CD14-positive monocyte (primary cell): ENCODE data around the gene ATP2C1. TPM values are rescaled to one million over a fixed set of nuclear protein-coding genes. Genes with fewer than 3 reads are reported as not detected.

Source experiments
- DNase-seq, 3 donors: peaks; one replicate each; pipeline ENCODE4 v3.0.0-alpha.2; 2011 to 2022
- H2AFZ ChIP-seq: 2 replicates; pipeline ENCODE4 v1.6.0; 2012; ENCODE audit warnings: mild to moderate bottlenecking, low read depth, low read length, inconsistent platforms; ENCODE audit not compliant: insufficient read depth, poor library complexity, severe bottlenecking
- H3K27ac ChIP-seq, 2 donors: 1 replicate in 1 of 2; 2 replicates in 1 of 2; pipeline ENCODE4 v1.5.1; 2012 to 2013; ENCODE audit warnings: low read length in 2 of 2, control low read depth in 1 of 2, inconsistent platforms in 1 of 2, low read depth in 1 of 2, mild to moderate bottlenecking in 1 of 2
- H3K27me3 ChIP-seq, 2 donors: one replicate each; pipeline versions ENCODE4 v1.6.0 to v1.6.1; 2011 to 2013; ENCODE audit warnings: low read length in 2 of 2; ENCODE audit not compliant: control insufficient read depth in 2 of 2, insufficient read depth in 2 of 2
- H3K36me3 ChIP-seq, 2 donors: replicated peaks in 1 of 2; 1 replicate in 1 of 2; 2 replicates in 1 of 2; pipeline versions ENCODE4 v1.5.1 to v1.6.1; 2012 to 2013; ENCODE audit warnings: low read length in 2 of 2, control low read depth in 1 of 2, inconsistent platforms in 1 of 2, mild to moderate bottlenecking in 1 of 2; ENCODE audit not compliant: insufficient read depth in 2 of 2, control insufficient read depth in 1 of 2
- H3K4me1 ChIP-seq, 2 donors: 1 replicate in 1 of 2; 2 replicates in 1 of 2; pipeline versions ENCODE4 v1.5.1 to v1.6.1; 2012 to 2013; ENCODE audit warnings: low read length in 2 of 2, control low read depth in 1 of 2, inconsistent platforms in 1 of 2, mild to moderate bottlenecking in 1 of 2, moderate library complexity in 1 of 2; ENCODE audit not compliant: insufficient read depth in 2 of 2, control insufficient read depth in 1 of 2
- H3K4me2 ChIP-seq: replicated peaks from 2 replicates; pipeline ENCODE3; 2012; ENCODE audit warnings: low read length, moderate library complexity, mild to moderate bottlenecking; ENCODE audit not compliant: poor library complexity, severe bottlenecking; ENCODE audit errors: extremely low read depth
- H3K4me3 ChIP-seq, 3 experiments: fragments of 200-600 bp in 1 of 3; sonication (generic) in 1 of 3; replicated peaks in 1 of 3; 1 replicate in 2 of 3; 2 replicates in 1 of 3; pipeline ENCODE4 v1.5.1; 2011 to 2013; ENCODE audit warnings: low read length in 3 of 3, mild to moderate bottlenecking in 3 of 3, control low read depth in 2 of 3, low read depth in 2 of 3, inconsistent platforms in 1 of 3, moderate library complexity in 1 of 3
- H3K79me2 ChIP-seq: 2 replicates; pipeline ENCODE4 v1.6.0; 2012; ENCODE audit warnings: mild to moderate bottlenecking, control low read depth, inconsistent platforms, low read length, moderate library complexity; ENCODE audit not compliant: insufficient read depth
- H3K9ac ChIP-seq: 2 replicates; pipeline ENCODE4 v1.6.0; 2017; ENCODE audit warnings: low read length, mild to moderate bottlenecking; ENCODE audit not compliant: insufficient read depth, poor library complexity, severe bottlenecking
- H3K9me3 ChIP-seq, 2 donors: replicated peaks in 1 of 2; 1 replicate in 1 of 2; 2 replicates in 1 of 2; pipeline versions ENCODE4 v1.5.1 to v1.6.1; 2012 to 2013; ENCODE audit warnings: low read length in 2 of 2, control low read depth in 1 of 2; ENCODE audit not compliant: control insufficient read depth in 1 of 2, insufficient read depth in 1 of 2
- H4K20me1 ChIP-seq: 2 replicates; pipeline ENCODE4 v1.6.0; 2012; ENCODE audit warnings: mild to moderate bottlenecking, low read length, control low read depth, moderate library complexity; ENCODE audit not compliant: insufficient read depth
- H3K27ac Mint-ChIP-seq, 7 donors: one replicate each; pipeline ENCODE4 v1.8.0; 2020; ENCODE audit warnings: mild to moderate bottlenecking in 7 of 7, mixed read lengths in 7 of 7, moderate library complexity in 6 of 7, inconsistent platforms in 2 of 7
- H3K27me3 Mint-ChIP-seq, 3 donors: one replicate each; pipeline ENCODE4 v1.8.0; 2021 to 2022; ENCODE audit warnings: low read depth in 3 of 3, mild to moderate bottlenecking in 3 of 3, mixed read lengths in 3 of 3, moderate library complexity in 3 of 3, inconsistent platforms in 1 of 3
- H3K36me3 Mint-ChIP-seq, 2 donors: one replicate each; pipeline ENCODE4 v1.8.0; 2020; ENCODE audit warnings: mixed read lengths in 2 of 2, inconsistent platforms in 1 of 2, mild to moderate bottlenecking in 1 of 2
- H3K4me1 Mint-ChIP-seq: one replicate; pipeline ENCODE4 v1.8.0; 2020; ENCODE audit warnings: mild to moderate bottlenecking, mixed read lengths
- H3K4me3 Mint-ChIP-seq, 2 donors: one replicate each; pipeline ENCODE4 v1.8.0; 2020; ENCODE audit warnings: mild to moderate bottlenecking in 2 of 2, mixed read lengths in 2 of 2, moderate library complexity in 1 of 2
- H3K9me3 Mint-ChIP-seq, 7 donors: one replicate each; pipeline ENCODE4 v1.8.0; 2020 to 2022; ENCODE audit warnings: mixed read lengths in 7 of 7, mild to moderate bottlenecking in 6 of 7, moderate library complexity in 6 of 7, inconsistent platforms in 2 of 7
- WGBS: methylation state at CpG from one replicate; pipeline ENCODE4 v1.1.5; 2013; ENCODE audit warnings: missing lambda C conversion rate; ENCODE audit not compliant: insufficient coverage; 5-methylcytosine and 5-hydroxymethylcytosine counted together
- intact Hi-C, 2 donors: fragments of 100-400 bp; cut with micrococcal nuclease; formaldehyde crosslinking; loops; one replicate each; pipeline versions ENCODE4 v1.15.0 to v1.15.1; 2023
- polyA plus RNA-seq, 3 donors: library from polyadenylated mRNA; depleted of rRNA in 1 of 3; unstranded in 2 of 3; stranded (reverse) in 1 of 3; fragments of 300-500 nt in 2 of 3; fragments of >200 nt in 1 of 3; fragmentation: Illumina TruSeq in 2 of 3; gene quantifications; 1 replicate in 2 of 3; 2 replicates in 1 of 3; pipeline ENCODE4 v1.2.3, GENCODE V29; 2012 to 2021
- TF ChIP-seq, protein P1 (sequence below): fragments of 200-600 bp; IDR thresholded peaks from one replicate; pipeline ENCODE4 v1.8.0; 2022; ENCODE audit warnings: antibody characterized with exemption, mild to moderate bottlenecking

Gene ATP2C1
- polyA plus RNA-seq, 3 donors = 11.7 to 22.0 (median 12.2) TPM

GRCh38 chr3:130907966-130908365, 14.1 kb downstream of the ATP2C1 start:
- intact Hi-C loops = no loop called here
- Histone ChIP-seq H3K4me3 (no peak overlapping the region), H3K27ac (no peak overlapping the region), H3K9me3 (no peaks in the 10 kb centered on the region), H3K36me3 (no peaks in the 10 kb centered on the region), H2AFZ (no peak overlapping the region), H3K4me1 (peaks cover 0 to 14% of the 10 kb centered on the region in 2 donors), H3K27me3 (no peaks in the 10 kb centered on the region), H3K79me2 (peaks cover 64% of the 10 kb centered on the region), H3K4me2 (no peak overlapping the region), H4K20me1 (peaks cover 16% of the 10 kb centered on the region), H3K9ac (no peak overlapping the region)
- peaks cover 2% of the 10 kb centered on the region in 2 donors for H3K36me3 Mint-ChIP-seq
- peaks cover 22% of the 10 kb centered on the region for H3K4me1 Mint-ChIP-seq
- H3K9me3 Mint-ChIP-seq = peaks cover 0 to 2% (median 2%) of the 10 kb centered on the region in 7 donors
- H3K27ac Mint-ChIP-seq = no peak overlapping the region
- TF ChIP-seq, protein P1, sequence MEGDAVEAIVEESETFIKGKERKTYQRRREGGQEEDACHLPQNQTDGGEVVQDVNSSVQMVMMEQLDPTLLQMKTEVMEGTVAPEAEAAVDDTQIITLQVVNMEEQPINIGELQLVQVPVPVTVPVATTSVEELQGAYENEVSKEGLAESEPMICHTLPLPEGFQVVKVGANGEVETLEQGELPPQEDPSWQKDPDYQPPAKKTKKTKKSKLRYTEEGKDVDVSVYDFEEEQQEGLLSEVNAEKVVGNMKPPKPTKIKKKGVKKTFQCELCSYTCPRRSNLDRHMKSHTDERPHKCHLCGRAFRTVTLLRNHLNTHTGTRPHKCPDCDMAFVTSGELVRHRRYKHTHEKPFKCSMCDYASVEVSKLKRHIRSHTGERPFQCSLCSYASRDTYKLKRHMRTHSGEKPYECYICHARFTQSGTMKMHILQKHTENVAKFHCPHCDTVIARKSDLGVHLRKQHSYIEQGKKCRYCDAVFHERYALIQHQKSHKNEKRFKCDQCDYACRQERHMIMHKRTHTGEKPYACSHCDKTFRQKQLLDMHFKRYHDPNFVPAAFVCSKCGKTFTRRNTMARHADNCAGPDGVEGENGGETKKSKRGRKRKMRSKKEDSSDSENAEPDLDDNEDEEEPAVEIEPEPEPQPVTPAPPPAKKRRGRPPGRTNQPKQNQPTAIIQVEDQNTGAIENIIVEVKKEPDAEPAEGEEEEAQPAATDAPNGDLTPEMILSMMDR = no peak
- no peak for DNase-seq
- H3K4me3 Mint-ChIP-seq = no peak overlapping the region
- no peaks in the 10 kb centered on the region for H3K27me3 Mint-ChIP-seq

GRCh38 chr3:130915567-130916292, 21.8 kb downstream of the ATP2C1 start:
- Mint-ChIP-seq H3K4me3 (no peak overlapping the region), H3K4me1 (peaks cover 15% of the 10 kb centered on the region), H3K27ac (no peak overlapping the region), H3K36me3 (peaks cover 8 to 19% of the 10 kb centered on the region in 2 donors), H3K9me3 (peaks cover 4 to 20% (median 11%) of the 10 kb centered on the region in 7 donors), H3K27me3 (no peaks in the 10 kb centered on the region)
- no peak overlapping the region for H3K4me3 ChIP-seq
- no peak overlapping the region for H3K4me2 ChIP-seq
- H3K4me1 ChIP-seq = no peaks in the 10 kb centered on the region
- TF ChIP-seq, protein P1 = no peak
- H2AFZ ChIP-seq = no peak overlapping the region
- 83% methylated on average over 2 of the region's 7 CpGs for WGBS
- intact Hi-C loops = no loop called here
- no peaks in the 10 kb centered on the region for H3K27me3 ChIP-seq
- no peak overlapping the region for H3K27ac ChIP-seq
- H3K36me3 ChIP-seq = peaks cover 0 to 7% of the 10 kb centered on the region in 2 donors
- DNase-seq = no peak
- H4K20me1 ChIP-seq = no peaks in the 10 kb centered on the region
- peaks cover 41% of the 10 kb centered on the region for H3K79me2 ChIP-seq
- no peak overlapping the region for H3K9ac ChIP-seq
- H3K9me3 ChIP-seq = peaks cover 6 to 11% of the 10 kb centered on the region in 2 donors
